Measurements from ENCODE around the gene ARSI.

- TF ChIP-seq EZH2 (conservative IDR thresholded peaks at IDR 0.05; ENCODE audit: low read depth, low read length) (no peak), RAD21 (CRISPR knock-in tag; IDR thresholded peaks at IDR 0.05) (no peak), ZNF33A (CRISPR knock-in tag; IDR thresholded peaks at IDR 0.05; ENCODE audit: borderline replicate concordance) (no peak), RFX5 (IDR thresholded peaks at IDR 0.05; ENCODE audit: low read depth, low read length) (no peak), CTCF (CRISPR knock-in tag; IDR thresholded peaks at IDR 0.05) (no peak), CENPX (CRISPR knock-in tag; IDR thresholded peaks at IDR 0.05) (no peak), CHD2 (IDR thresholded peaks at IDR 0.05; ENCODE audit: low read depth, low read length) (no peak), CBFB (CRISPR knock-in tag; IDR thresholded peaks at IDR 0.05) (no peak), STAT5B (CRISPR knock-in tag; IDR thresholded peaks at IDR 0.05) (no peak), CHD4 (IDR thresholded peaks at IDR 0.05; ENCODE audit: borderline replicate concordance, low read length) (no peak)
Observed at GRCh38 chr5:150305095-150305494, 2.4 kb upstream of the ARSI start.
